Ishikawa (cell line): Measurements from ENCODE around the gene C14orf119.

Experiments used
- CEBPB ChIP-seq: IDR thresholded peaks from 2 replicates; pipeline ENCODE4 v1.6.1; 2012
- CREB1 ChIP-seq: IDR thresholded peaks from 2 replicates; pipeline ENCODE4 v1.6.1; 2012; ENCODE audit warnings: low read depth
- EGR1 ChIP-seq: IDR thresholded peaks from 2 replicates; pipeline ENCODE4 v1.6.1; 2012
- EP300 ChIP-seq: IDR thresholded peaks from 2 replicates; pipeline ENCODE4 v1.6.1; 2012; ENCODE audit warnings: borderline replicate concordance
- FOXM1 ChIP-seq: IDR thresholded peaks from 2 replicates; pipeline ENCODE4 v1.6.1; 2012; ENCODE audit warnings: low read depth, borderline replicate concordance
- MAX ChIP-seq: IDR thresholded peaks from 2 replicates; pipeline ENCODE4 v1.6.1; 2012
- NFIC ChIP-seq: IDR thresholded peaks from 2 replicates; pipeline ENCODE4 v1.6.1; 2012
- RAD21 ChIP-seq: IDR thresholded peaks from 2 replicates; pipeline ENCODE4 v1.6.1; 2012; ENCODE audit warnings: low read depth
- REST ChIP-seq: IDR thresholded peaks from 2 replicates; pipeline ENCODE4 v1.6.1; 2012; ENCODE audit warnings: low read depth, mild to moderate bottlenecking
- TAF1 ChIP-seq: IDR thresholded peaks from 2 replicates; pipeline ENCODE4 v1.6.1; 2012; ENCODE audit warnings: low read depth, mild to moderate bottlenecking
- TCF12 ChIP-seq: IDR thresholded peaks from 2 replicates; pipeline ENCODE4 v1.6.1; 2012; ENCODE audit warnings: low read depth
- TEAD4 ChIP-seq: IDR thresholded peaks from 2 replicates; pipeline ENCODE4 v1.6.1; 2012
- USF1 ChIP-seq: IDR thresholded peaks from 2 replicates; pipeline ENCODE4 v1.6.1; 2012
- YY1 ChIP-seq: IDR thresholded peaks from 2 replicates; pipeline ENCODE4 v1.6.1; 2012; ENCODE audit warnings: low read depth
- ZBTB7A ChIP-seq: IDR thresholded peaks from 2 replicates; pipeline ENCODE4 v1.6.1; 2012; ENCODE audit warnings: low read depth

Gene C14orf119

GRCh38 chr14:23132970-23133369 lies 37.7 kb downstream of the C14orf119 start:
- TF ChIP-seq FOXM1 (no peak), YY1 (no peak), REST (no peak), EGR1 (no peak), EP300 (no peak), TCF12 (no peak), MAX (no peak), ZBTB7A (no peak), NFIC (no peak), CREB1 (no peak), USF1 (no peak), TAF1 (no peak), CEBPB (no peak), RAD21 (no peak)

GRCh38 chr14:23136566-23137133 lies 41.3 kb downstream of the C14orf119 start:
- TF ChIP-seq TAF1 (no peak), USF1 (no peak), ZBTB7A (no peak), RAD21 (no peak), FOXM1 (no peak), NFIC (no peak), CREB1 (no peak), EGR1 (no peak), MAX (no peak)

GRCh38 chr14:23137192-23137812 lies 42.0 kb downstream of the C14orf119 start:
- TF ChIP-seq RAD21 (no peak), MAX (no peak), ZBTB7A (no peak), EP300 (no peak), TEAD4 (no peak), TAF1 (no peak)

- TF ChIP-seq REST (no peak), ZBTB7A (no peak), USF1 (no peak), RAD21 (no peak), TCF12 (no peak), MAX (no peak), EP300 (no peak), FOXM1 (no peak), YY1 (no peak), TEAD4 (no peak), CEBPB (no peak), EGR1 (no peak), CREB1 (no peak)
Observed at GRCh38 chr14:23137813-23138535, 42.7 kb downstream of the C14orf119 start.

- TF ChIP-seq YY1 (no peak), CEBPB (no peak), EP300 (no peak), REST (no peak), NFIC (no peak), ZBTB7A (no peak), MAX (no peak), EGR1 (no peak), RAD21 (no peak)
Observed at GRCh38 chr14:23139874-23140273, 44.6 kb downstream of the C14orf119 start.
